Posterior cingulate gyrus (tissue), 11 donors: ENCODE data around the gene ACOT7.

Experiments
- DNase-seq, 10 donors: peaks; one replicate each; pipeline versions ENCODE4 v3.0.0 to v3.0.0-alpha.2; 2020 to 2021; ENCODE audit warnings: mixed read lengths in 3 of 10
- intact Hi-C: fragments of 100-400 bp; cut with DNase I; formaldehyde crosslinking; loops from one replicate; pipeline ENCODE4 v1.15.1; 2023

The ACOT7 gene

DNA sequence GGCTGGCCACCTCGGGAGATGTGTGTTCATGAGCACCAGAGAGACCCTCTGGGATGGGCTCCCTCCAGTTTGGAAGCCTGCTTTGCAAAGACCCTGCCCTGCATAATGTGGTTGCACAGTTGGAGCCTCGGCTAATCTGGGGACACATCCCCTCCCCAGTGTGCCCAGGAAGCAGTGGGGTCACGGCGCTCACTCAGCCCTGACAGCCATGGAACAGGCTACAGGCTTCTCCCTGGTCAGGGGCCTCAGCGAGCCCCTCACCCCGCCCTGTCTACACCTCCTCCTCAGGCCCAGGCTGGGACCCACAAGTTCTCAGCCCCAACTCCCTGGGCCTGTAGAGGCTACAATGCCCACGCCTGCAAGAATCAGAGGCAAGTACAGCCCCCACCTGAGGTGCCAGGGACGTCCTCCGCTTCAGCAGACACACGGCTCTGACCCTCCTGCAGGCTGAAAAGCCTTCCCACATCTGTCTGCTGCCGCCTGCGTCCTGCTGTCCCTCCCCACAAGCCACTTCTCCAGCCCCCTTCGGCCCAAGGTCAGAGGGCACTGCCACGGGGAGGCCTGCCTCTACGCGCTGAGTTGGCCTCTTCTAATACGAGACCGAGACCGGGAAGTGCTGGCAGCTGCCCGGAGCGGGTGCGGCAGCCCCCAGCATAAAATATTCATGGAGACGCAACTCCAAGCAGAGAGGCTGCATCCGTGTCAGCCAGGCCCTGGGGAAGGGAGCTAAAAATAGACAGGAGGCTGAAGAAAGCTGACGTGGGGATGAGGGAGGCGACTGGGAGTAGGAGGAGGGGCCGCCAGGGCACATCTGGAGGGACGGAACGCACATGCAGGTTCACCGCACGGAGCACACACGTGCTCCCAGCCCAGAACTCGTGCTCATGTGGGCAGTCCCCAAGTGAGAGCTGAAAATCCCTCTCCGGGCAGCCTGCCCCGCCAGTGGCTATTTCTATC lies 117.5 kb downstream of the ACOT7 start:
- intact Hi-C loops: no loop called here
- DNase-seq: peak in 3 of 10 donors; percentile 33 to 83 (median 43)

DNA sequence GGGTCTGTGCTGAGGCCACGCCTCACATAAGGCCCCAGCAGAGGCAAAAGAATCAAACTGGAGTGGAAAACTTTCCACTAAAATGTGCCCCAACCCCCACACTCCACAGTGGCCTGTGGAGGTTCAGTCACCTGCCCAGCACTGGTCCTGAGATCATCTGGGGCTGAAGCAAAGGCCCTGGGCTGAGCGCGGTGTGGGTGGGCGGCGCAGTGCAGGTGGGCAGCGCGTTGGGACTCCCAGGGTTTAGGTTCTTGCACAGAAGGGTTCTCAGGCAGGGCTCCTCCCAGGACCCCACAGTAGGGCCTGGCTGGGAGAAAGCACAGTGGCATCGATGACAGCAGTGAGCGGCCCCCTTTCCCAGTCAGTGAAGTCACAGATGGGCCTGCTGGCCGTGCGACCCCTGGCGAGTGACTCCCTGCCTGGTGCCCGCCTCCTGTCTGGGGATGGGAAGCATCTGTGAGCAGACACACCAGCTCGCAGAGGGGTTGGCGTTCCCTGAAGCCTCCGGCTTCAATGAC lies 118.9 kb downstream of the ACOT7 start:
- intact Hi-C loops: no loop called here
- DNase-seq: peak in 1 of 10 donors; percentile 74

DNA sequence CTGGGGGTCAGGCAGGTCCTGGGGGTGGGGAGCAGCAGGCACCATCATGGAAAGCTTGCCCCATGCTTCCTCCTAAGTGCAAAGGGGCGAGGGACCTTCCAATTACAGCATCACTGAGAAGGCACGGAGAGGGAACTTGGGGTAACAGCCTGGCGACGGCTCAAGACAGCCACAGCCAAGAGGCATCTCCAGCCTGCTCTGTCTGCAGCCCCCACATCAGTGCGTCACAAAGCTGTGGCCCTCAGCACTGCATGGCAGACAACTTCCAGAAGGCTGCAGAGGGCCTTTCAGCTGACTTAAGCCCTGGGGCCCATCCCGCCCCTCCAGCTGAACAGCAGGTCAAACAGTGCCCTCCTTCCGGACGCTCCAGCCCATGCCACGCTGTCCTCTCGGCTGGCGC lies 119.5 kb downstream of the ACOT7 start:
- DNase-seq: peak in 1 of 10 donors; percentile 45
- intact Hi-C loops: no loop called here

DNA sequence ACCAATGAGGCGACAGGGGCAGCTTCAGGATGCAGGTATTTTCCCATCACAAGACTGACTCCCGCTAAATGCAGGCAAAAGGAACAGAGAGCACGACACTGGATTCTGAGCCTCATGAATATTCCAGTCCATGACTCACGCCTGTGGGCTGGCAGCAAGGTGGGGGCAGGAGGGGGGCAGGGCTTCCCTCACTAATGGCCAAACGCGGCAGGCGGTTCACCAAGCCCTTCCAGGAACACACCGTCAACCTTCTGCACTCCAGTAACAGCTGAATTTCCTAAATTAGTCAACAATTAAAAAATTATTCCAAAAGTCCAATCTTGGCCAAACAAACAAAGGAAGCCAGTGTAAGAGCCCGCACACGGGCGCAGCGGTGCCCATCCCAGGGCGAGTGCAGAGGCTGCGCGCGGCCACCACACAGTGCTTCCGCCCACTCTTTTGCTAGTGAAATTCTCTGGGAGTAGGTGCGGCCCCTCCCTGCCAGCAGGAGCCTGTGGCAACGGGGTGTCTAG lies 120.1 kb downstream of the ACOT7 start:
- intact Hi-C loops: no loop called here
- peak in 9 of 10 donors; percentile 55 to 93 (median 67) for DNase-seq

DNA sequence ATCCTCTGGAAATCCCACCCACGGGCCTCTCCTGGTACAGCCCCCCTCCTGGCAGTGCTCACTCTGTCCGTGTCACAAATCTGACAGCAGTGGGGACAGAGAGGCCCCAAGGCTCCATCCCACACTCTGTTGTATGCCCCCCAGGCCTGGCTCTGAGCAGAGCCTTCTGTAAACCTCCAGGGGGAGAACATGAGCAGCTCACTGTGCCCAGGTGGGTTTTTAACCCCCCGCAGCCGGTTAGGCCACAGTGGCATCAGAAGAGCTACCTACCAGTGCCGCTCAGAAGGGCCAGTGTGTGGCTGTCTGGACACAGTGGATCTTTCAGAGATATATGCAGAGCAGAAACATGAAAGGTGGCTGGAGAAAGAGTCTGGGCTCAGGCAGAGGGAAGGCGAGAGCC lies 120.7 kb downstream of the ACOT7 start:
- no peak for DNase-seq
- intact Hi-C loops: no loop called here

DNA sequence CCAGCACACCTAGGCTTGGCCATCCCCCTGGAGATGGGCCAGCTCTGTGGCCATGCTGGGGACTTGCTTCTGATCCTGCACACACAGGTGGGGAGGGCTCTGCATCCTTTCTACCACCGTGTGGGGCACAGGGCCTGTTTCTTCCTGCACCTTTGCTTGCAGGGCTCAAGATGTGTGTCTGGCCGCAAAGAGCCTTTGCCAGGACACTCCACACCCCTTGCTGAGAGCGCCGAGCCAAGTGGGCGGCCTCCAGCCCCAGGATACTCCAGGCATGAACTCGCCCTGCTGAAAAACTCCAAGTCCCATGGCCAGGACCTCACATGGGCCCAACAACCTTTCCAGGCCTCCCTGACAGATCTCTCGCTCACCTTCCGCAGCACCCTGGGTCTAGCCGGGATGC lies 121.1 kb downstream of the ACOT7 start:
- no peak for DNase-seq
- intact Hi-C loops: no loop called here

DNA sequence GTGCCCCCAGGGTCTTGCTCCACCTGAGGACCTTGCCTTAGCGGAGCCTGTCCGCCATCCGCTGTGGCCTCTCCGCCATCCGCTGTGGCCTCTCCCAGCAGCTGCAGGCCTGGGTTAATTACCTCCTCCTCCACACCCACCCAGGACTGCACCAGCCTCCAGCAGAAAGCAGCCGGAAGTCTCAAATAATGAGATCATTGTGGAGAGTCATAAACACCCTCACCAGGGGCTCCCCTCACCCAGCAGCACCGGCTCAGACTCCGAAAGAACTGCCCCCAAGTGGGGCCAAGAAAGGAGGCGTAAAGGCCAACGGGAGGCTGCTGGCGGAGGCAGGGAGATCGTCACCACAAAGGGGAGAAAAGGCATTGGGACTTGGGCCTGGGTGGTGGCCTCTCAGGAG lies 122.0 kb downstream of the ACOT7 start:
- intact Hi-C loops: no loop called here
- no peak for DNase-seq

DNA sequence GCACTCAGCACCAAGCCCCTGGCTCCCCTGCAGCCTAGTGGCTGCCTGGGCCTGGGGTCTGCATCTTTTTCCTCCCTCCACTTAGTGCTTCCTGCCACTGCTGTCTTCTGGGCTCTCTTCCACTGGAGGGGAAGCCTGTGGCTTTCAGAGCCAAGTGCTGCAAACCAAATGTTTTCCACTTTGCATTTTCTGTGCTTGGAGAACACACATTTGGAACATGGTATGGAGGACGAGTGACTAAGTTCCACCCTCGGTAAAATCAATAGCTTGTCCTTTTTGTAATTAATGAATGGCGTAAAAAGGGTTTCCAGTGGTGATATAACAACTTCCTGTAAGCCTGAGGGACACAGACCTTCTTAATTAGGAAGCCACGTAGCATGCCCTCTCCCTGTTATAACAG lies 122.6 kb downstream of the ACOT7 start:
- intact Hi-C loops: no loop called here

DNA sequence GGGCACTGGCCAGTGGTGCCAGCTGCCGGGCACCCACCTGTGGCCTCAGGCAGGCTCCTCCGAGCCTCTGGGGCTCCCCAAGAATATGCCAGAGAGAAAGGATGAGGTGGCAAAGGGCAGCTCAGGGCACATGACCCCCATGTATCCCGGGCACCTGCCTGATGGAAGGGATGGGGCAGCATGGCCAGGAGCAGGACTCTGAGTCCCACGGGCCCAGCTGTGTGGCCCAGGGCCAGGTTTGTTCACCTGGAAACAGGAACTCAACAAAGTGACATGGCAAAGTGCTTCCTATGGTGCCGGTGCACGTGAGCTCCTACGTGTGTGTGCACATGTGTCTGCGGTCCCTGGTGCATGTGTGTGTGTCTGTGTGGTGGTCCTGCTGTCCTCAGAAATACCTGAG lies 123.2 kb downstream of the ACOT7 start:
- intact Hi-C loops: no loop called here
- DNase-seq: no peak

More for the DNA sequence above, 122.6 kb downstream of the ACOT7 start:
- DNase-seq: no peak

DNA sequence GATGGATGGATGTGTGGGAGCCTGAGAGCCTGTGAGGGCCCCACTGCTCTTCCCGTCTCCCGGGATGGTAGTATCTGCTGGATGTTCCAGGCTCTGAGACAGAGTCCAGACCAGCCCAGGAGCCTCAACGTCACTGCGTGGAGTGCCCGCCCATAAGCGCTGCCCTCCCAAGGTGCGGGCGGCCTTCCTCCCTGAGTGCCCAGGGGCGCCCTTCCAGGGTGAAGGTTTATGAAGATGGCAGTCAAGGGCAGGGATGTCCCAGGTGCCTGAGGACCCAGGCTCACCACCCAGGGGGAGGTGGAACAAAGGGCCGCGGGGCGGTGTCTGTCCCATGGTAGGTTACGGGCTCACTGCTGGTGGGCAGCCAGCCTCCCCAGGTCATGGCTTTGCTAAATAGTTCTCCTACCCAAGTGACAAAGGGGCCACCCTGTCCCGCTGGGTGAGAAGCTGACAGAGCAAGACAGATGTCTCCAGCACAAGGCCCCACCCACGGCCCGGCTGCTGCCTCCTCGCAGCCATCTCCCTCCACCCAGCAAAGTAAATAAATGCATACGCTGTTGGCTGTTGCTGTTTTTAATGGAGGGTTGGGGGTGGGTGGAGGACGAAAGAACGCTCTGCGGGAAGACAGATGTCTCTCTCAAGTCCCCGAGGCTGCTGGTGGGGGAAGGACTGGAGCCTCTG lies 123.7 kb downstream of the ACOT7 start:
- peak in 6 of 10 donors; percentile 42 to 92 (median 65) for DNase-seq
- intact Hi-C loops: no loop called here

DNA sequence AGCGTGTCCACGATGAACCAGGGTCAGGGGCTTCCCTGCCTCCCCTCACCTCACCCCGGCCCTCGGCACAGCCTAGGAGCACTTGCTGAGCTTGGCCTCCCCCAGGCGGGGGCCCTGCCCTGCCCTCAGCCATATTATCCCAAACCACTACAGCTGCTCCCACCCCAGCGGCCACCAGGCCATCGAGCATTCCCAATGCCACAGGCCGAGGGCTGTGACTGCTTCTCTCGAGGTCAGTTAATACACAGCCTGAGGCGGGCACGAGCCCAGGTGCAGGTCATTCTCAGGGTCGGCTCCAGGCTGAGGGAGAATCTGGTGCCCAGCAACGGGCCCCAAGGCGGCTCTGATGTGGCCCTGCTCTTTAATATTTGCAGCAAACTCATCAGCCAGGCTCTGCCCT lies 124.3 kb downstream of the ACOT7 start:
- intact Hi-C loops: no loop called here
- no peak for DNase-seq

DNA sequence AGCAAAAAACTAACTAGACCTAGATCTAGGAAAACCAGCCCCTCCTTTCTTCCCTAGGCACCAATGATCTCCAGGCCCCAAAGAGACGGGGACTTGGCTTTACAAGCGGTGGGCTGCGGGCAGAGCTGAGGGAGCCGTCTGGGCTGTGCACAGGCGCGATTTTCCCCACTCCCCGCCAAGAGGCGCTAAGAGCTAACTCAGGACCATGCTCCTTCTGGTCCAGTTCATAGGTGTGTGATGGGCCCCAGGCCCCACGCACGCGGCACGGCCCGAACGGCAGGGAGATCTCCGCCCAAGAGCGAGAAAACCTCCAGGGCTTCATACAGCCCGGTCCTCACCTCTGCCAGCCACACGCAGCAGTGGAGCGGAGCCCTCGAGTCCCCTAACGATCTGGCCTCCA lies 125.2 kb downstream of the ACOT7 start:
- intact Hi-C loops: no loop called here
- no peak for DNase-seq

DNA sequence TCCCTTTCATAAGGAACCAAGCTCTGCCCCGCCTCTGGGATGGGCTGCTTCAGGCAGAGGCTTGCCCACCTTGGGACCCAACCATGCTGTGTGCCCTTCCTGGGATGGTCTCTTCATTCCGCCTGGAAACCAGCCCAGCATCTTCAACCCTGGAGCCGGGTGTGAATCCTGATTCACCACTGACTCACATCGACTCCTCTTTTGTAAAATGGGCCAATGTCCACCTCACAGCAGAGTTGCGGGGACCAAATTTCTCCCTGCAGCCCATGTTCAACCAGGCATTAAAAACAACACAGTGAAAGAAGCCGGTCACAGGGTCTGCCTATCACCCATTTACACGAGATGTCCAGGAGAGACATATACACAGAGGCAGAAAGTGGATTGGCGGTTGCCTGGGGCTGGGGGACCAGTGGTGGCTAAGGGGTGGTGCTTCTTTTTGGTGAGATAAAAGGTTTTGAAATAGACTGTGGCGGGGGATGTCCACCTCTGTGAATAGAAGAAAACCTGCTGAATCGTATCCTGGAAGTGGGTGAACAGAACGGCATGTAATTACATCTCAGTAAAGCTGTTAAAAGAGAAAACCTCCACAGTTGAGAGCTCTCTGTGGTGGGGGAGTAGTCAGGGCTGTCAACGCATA lies 125.8 kb downstream of the ACOT7 start:
- intact Hi-C loops: no loop called here
- DNase-seq: peak in 1 of 10 donors; percentile 62

DNA sequence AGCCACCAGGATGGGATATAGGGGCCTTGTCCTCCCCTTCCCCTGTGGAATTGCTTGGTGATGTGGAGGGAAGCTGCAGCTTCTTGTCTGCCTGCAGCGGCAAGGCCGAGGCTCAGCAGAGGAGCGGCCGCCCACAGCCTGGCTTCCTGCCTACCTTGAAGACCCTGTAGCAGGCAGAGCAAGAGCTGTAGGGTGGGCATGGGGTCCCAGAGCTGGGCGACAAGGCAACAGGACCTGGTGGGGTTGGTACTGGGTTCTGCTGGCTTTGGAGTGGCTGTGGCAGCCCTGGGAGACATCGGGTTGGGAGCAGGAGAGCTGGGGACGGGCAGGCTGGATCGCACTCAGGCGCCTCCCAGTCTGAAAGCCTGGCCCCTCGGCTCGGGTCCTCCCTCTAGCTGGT lies 126.9 kb downstream of the ACOT7 start:
- intact Hi-C loops: no loop called here

DNA sequence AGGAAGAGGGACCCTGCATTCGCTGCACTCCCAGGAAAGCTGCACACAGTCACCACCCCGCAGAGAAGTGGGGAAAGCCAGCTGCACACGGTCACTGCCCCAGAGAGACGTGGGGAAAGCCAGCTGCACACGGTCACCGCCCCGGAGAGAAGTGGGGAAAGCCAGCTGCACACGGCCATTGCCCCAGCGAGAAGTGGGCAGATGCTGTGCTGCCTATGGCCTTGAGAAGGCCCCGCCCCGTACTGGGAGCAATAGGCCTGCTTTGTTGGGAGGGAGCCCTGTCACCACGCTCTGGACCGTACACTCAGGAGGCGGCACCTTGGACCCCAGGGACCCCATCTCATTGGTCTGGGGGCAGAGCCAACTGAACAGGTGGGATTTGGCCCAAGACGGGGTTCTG lies 128.4 kb downstream of the ACOT7 start:
- DNase-seq: no peak
- intact Hi-C loops: no loop called here

More for the DNA sequence above, 126.9 kb downstream of the ACOT7 start:
- no peak for DNase-seq

DNA sequence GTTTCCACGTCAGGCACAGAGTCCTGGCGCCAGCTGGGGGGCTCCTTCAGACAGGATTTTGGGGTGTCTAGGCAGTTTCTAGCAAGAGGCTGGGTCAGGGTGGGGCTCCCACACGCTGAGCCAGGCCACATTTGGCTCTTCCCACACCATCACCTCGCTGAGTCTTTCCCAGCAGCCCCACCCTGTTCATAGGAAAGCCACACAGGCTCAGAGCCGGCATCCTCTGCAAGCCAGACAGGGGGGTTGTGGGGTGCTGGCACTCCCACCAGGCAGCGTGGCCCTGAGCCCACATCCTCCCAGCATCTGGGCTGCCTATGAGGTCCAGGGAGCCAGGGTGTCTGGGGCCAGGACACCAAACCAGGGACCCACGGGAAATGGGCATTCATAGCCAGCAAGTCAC lies 129.9 kb downstream of the ACOT7 start:
- no peak for DNase-seq
- intact Hi-C loops: no loop called here

DNA sequence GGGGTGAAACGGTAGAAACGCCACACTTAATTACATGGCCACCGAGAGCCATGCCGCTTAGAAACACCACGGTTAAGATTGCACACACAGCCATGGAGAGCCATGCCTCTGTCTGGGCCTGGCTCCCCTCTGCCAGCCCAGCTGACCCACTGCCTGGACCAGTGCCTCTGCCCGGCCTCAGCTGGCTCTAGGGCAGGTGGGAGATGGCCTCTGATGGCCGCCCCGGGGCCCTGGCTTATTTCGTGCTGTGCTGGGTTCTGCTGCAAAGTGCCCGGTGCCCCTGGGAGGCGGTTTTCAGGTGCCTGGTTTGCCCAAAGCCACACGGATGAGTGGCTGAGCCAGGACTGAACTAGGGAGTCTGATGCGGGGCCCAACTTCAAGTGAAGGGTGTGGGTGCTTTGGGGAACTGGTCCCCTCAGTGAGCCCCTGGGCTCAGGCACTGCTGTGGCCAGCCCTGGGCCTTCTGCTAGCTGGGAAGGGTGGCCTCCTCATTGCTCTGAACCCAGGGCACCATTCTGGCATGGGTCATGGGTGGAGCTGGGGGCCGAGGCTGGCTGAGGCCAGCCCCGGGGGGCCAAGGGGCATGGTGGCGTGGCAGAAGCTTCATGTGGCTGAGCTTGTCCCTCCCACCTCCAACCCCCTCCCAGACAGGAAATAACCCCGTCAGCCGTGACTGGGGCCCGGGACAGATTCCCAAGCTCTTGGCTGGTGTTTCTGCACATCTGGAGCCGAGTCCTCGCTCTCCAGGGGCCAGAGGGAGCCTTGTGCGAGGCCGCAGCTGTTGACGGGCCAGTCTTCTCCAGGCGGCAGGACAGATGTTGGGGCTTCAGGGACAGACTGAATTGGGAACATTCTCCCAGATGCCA lies 130.8 kb downstream of the ACOT7 start:
- no peak for DNase-seq
- intact Hi-C loops: no loop called here

DNA sequence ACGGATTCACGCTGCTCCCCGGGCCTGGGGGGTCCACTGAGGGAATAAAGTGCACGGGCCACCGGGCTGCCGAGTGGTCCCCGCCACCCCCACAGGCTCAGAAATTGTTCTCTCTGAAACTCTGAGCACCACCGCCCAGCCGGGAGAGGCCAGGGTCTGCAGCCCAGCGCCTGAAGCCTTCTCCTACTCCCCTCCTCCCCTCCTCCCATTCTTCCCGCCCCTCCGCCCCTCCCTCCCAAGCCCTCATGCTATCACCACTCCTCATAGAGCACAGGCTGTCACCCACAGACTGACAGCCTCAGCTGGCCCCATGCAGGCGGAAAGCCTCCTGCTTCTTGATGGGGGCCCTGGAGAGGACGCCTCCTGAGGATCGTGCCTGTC lies 132.0 kb downstream of the ACOT7 start:
- no peak for DNase-seq

DNA sequence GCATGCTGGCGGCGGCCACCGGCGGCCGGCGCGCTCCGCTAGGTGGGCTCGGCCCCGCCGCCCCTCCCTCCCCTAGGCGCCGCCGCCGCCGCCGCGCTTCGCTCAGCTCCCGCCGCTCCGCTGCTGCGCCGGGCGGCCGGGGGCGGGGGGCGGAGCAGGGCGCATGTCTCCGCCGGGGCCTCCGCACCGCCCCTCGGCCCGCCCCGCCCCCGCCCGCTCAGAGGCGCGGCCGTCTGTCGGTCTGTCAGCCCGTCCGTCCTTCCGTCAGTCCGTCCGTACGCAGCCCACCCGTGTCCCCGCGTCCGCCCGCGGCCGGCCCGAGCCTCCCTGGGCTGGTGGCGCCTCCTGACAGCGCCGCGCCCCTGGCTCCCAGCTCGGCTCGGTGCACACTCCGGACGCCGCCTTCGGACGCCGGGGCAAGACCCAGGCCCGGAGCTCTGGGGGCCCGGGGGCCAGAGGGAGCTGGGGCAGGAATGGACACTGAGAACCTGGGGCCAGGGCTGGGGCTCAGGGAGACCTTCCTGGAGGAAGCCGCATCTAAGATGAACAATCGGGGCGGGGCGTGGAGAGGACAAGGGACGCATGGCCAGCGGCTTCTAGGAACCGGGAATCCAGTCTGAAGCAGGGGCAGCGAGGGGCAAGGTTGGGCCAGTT lies 132.5 kb downstream of the ACOT7 start, which contains the start of gene GPR153:
Gene GPR153, minus strand, starts transcription at position 138 of the 654 bp plus-strand sequence. CDS start 6,193 bp downstream, outside the sequence.
- DNase-seq: no peak
- intact Hi-C loops: no loop called here

More for the DNA sequence above, 132.0 kb downstream of the ACOT7 start:
- intact Hi-C loops: no loop called here
